ENCODE data around the gene PIK3C2G. TPM values are rescaled to one million over a fixed set of nuclear protein-coding genes. Genes with fewer than 3 reads are reported as not detected.
"Not testable (repeated sequence)": the region's sequence is repeated elsewhere in the genome, so short reads cannot be mapped to it uniquely, and the experiment has no call there.

Gene PIK3C2G
- total and polyA plus RNA-seq, 4 donors: 4.9 to 40.1 (median 19.4) TPM

DNA sequence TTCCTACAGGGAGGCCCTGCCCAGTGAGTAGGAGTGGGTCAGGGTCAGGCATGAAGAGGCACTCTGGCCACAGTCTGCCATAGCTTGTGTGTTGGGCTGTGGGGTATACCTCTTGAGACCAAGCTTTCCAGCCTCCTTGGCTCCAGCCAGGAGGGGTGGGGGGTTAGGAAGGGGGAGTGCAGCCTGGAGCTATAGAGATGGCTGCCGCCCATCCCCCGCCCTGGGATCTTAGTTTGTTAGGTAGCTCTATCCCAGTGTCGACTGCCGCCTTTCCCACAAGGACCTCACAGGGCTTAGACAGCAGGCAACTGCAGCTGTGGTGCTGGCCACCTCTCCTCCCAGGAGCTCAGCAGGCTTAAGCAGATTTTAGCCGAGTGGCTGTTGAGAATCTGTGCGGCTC lies 260.1 kb downstream of the PIK3C2G start (continued):
- TF ChIP-seq GABPA (IDR thresholded peaks at IDR 0.05 in 1 of 2, conservative IDR thresholded peaks at IDR 0.05 in 1 of 2): no peak
- no peak for TF ChIP-seq RAD21 (IDR thresholded peaks at IDR 0.05)
- TF ChIP-seq JUND (IDR thresholded peaks at IDR 0.05): no peak
- no peak for TF ChIP-seq YY1 (IDR thresholded peaks at IDR 0.05)

DNA sequence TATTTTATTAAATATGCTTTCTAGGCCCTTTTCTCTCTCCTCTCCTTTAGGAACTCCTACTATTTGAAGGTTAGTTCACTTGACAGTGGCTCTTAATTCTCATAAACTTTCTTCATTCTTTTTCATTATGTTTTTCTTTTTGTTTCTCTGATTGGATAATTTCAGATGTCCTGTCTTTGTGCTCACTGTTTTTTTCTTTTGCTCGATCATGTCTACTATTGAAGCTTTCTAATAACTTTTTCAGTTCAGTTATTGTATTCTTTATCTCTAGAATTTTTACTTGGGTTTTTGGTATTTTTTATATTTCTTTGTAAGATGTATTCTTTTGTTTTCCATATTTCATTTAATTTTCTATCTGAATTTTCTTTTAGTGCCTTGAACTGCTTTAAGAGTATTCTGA lies 261.5 kb downstream of the PIK3C2G start:
- TF ChIP-seq, protein P1, sequence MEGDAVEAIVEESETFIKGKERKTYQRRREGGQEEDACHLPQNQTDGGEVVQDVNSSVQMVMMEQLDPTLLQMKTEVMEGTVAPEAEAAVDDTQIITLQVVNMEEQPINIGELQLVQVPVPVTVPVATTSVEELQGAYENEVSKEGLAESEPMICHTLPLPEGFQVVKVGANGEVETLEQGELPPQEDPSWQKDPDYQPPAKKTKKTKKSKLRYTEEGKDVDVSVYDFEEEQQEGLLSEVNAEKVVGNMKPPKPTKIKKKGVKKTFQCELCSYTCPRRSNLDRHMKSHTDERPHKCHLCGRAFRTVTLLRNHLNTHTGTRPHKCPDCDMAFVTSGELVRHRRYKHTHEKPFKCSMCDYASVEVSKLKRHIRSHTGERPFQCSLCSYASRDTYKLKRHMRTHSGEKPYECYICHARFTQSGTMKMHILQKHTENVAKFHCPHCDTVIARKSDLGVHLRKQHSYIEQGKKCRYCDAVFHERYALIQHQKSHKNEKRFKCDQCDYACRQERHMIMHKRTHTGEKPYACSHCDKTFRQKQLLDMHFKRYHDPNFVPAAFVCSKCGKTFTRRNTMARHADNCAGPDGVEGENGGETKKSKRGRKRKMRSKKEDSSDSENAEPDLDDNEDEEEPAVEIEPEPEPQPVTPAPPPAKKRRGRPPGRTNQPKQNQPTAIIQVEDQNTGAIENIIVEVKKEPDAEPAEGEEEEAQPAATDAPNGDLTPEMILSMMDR (IDR thresholded peaks at IDR 0.05; ENCODE audit: low read depth, low read length, missing input control): no peak
- TF ChIP-seq, protein P2, sequence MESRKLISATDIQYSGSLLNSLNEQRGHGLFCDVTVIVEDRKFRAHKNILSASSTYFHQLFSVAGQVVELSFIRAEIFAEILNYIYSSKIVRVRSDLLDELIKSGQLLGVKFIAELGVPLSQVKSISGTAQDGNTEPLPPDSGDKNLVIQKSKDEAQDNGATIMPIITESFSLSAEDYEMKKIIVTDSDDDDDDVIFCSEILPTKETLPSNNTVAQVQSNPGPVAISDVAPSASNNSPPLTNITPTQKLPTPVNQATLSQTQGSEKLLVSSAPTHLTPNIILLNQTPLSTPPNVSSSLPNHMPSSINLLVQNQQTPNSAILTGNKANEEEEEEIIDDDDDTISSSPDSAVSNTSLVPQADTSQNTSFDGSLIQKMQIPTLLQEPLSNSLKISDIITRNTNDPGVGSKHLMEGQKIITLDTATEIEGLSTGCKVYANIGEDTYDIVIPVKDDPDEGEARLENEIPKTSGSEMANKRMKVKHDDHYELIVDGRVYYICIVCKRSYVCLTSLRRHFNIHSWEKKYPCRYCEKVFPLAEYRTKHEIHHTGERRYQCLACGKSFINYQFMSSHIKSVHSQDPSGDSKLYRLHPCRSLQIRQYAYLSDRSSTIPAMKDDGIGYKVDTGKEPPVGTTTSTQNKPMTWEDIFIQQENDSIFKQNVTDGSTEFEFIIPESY (IDR thresholded peaks at IDR 0.05): no peak
- TF ChIP-seq EGR1 (IDR thresholded peaks at IDR 0.05; ENCODE audit: low read depth in 2 of 2): no peak
- no peak for TF ChIP-seq HNF4A (conservative IDR thresholded peaks at IDR 0.05)
- no peak for TF ChIP-seq HNF4G (IDR thresholded peaks at IDR 0.05)
- no peak for TF ChIP-seq TAF1 (conservative IDR thresholded peaks at IDR 0.05)
- TF ChIP-seq GABPA (IDR thresholded peaks at IDR 0.05 in 1 of 2, conservative IDR thresholded peaks at IDR 0.05 in 1 of 2): no peak
- TF ChIP-seq RXRA (IDR thresholded peaks at IDR 0.05): no peak
- no peak for TF ChIP-seq YY1 (IDR thresholded peaks at IDR 0.05)
- TF ChIP-seq, protein P3, sequence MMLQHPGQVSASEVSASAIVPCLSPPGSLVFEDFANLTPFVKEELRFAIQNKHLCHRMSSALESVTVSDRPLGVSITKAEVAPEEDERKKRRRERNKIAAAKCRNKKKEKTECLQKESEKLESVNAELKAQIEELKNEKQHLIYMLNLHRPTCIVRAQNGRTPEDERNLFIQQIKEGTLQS (IDR thresholded peaks at IDR 0.05): no peak
- TF ChIP-seq FOXA2 (IDR thresholded peaks at IDR 0.05): no peak
- no peak for TF ChIP-seq JUND (IDR thresholded peaks at IDR 0.05)
- no peak for TF ChIP-seq NR2F2 (IDR thresholded peaks at IDR 0.05)
- TF ChIP-seq, protein P4, sequence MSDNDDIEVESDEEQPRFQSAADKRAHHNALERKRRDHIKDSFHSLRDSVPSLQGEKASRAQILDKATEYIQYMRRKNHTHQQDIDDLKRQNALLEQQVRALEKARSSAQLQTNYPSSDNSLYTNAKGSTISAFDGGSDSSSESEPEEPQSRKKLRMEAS (IDR thresholded peaks at IDR 0.05): no peak
- no peak for TF ChIP-seq FOXA1 (IDR thresholded peaks at IDR 0.05)
- TF ChIP-seq SP1 (IDR thresholded peaks at IDR 0.05): no peak
- TF ChIP-seq RAD21 (IDR thresholded peaks at IDR 0.05): no peak
- DNase-seq (ENCODE audit: low spot score): no peak
- H3K27ac ChIP-seq (ENCODE audit: low read depth in 1 of 2, low read length in 2 of 2): no peak overlapping the region
- no peak overlapping the region for H3K9ac ChIP-seq (ENCODE audit: low read depth in 1 of 2, low read length in 2 of 2)
- no peaks in the 10 kb centered on the region for H3K4me1 ChIP-seq (ENCODE audit: control insufficient read depth in 4 of 4, insufficient read depth in 4 of 4, low read length in 3 of 4)
- H3K36me3 ChIP-seq (ENCODE audit: control insufficient read depth in 4 of 4, insufficient read depth in 3 of 4, low read depth in 1 of 4, low read length in 3 of 4): peaks cover 0 to 7% (median 1%) of the 10 kb centered on the region in 4 donors
- WGBS: 93% methylated on average over 1 of the region's 1 CpG
- no peak overlapping the region for H3K4me3 ChIP-seq (ENCODE audit: low read depth in 1 of 3, low read length in 3 of 3)
- H3K9me3 ChIP-seq (ENCODE audit: control insufficient read depth in 4 of 4, low read length in 3 of 4): no peaks in the 10 kb centered on the region
- H3K27me3 ChIP-seq (ENCODE audit: control insufficient read depth in 4 of 4, insufficient read depth in 4 of 4, low read length in 3 of 4): no peaks in the 10 kb centered on the region

DNA sequence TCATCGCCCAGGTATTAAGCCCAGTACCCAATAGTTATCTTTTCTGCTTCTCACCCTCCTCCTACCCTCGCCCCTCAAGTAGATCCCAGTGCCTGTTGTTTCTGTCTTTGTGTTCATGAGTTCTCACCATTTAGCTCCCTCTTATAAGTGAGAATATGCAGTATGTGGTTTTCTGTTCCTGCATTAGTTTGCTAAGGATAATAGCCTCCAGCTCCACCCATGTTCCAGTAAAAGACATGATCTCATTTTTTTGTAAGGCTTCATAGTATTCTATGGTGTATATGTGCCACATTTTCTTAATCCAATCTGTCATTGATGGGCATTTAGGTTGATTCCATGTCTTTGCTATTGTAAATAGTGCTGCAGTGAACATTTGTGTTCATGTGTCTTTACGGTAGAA lies 281.2 kb downstream of the PIK3C2G start:
- not testable (repeated sequence) for H3K36me3 ChIP-seq (ENCODE audit: control insufficient read depth in 4 of 4, insufficient read depth in 3 of 4, low read depth in 1 of 4, low read length in 3 of 4); H3K9ac ChIP-seq (ENCODE audit: low read depth in 1 of 2, low read length in 2 of 2); H3K4me1 ChIP-seq (ENCODE audit: control insufficient read depth in 4 of 4, insufficient read depth in 4 of 4, low read length in 3 of 4); H3K4me3 ChIP-seq (ENCODE audit: low read depth in 1 of 3, low read length in 3 of 3); H3K27me3 ChIP-seq (ENCODE audit: control insufficient read depth in 4 of 4, insufficient read depth in 4 of 4, low read length in 3 of 4); H3K27ac ChIP-seq (ENCODE audit: low read depth in 1 of 2, low read length in 2 of 2); DNase-seq (ENCODE audit: low spot score); H3K9me3 ChIP-seq (ENCODE audit: control insufficient read depth in 4 of 4, low read length in 3 of 4)
- 95% methylated on average over 3 of the region's 3 CpGs for WGBS
